ENCODE measurements around the gene OR6K3.
"Not testable (repeated sequence)": the region's sequence is repeated elsewhere in the genome, so short reads cannot be mapped to it uniquely, and the experiment has no call there.

The OR6K3 gene, protein sequence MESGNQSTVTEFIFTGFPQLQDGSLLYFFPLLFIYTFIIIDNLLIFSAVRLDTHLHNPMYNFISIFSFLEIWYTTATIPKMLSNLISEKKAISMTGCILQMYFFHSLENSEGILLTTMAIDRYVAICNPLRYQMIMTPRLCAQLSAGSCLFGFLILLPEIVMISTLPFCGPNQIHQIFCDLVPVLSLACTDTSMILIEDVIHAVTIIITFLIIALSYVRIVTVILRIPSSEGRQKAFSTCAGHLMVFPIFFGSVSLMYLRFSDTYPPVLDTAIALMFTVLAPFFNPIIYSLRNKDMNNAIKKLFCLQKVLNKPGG

GRCh38 chr1:158720620-158721019 is at the start of gene OR6K3:
Gene OR6K3 (minus strand): TSS chr1:158720720. CDS start chr1:158718115, 2,605 bp downstream.
- DNase-seq, result no peak

GRCh38 chr1:158754420-158754819 is 33.9 kb upstream of the OR6K3 start, which contains the start of gene OR6K6:
Gene OR6K6 (plus strand): TSS chr1:158754720. CDS start chr1:158754888, 168 bp downstream.
- no peak for DNase-seq

- DNase-seq, result no peak
These were observed 31.7 kb upstream of the OR6K3 start for GRCh38 chr1:158752155-158752712.

- no peak for DNase-seq
These were observed 15.3 kb upstream of the OR6K3 start for GRCh38 chr1:158735848-158736247.

DNA sequence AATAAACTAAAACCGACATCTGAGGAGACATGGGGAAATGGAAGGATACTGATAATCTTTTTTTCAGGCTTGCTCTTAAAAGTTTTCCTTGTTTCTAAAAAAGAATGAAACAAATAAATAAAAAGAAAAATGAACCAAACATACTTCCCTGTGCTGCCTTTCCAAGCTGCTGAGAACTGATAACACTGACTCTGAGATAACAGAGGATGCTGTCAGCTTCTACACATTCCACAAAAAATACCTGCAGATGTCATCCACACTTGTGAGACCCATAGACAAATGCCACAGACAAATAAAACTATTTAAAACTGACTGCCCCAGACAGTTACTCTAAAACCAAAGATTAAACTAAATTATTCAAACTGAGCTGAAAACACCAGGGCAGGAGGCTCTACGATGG is 12.0 kb upstream of the OR6K3 start:
- no peak for DNase-seq

GRCh38 chr1:158731707-158732106 is 11.2 kb upstream of the OR6K3 start:
- no peak for DNase-seq

DNA sequence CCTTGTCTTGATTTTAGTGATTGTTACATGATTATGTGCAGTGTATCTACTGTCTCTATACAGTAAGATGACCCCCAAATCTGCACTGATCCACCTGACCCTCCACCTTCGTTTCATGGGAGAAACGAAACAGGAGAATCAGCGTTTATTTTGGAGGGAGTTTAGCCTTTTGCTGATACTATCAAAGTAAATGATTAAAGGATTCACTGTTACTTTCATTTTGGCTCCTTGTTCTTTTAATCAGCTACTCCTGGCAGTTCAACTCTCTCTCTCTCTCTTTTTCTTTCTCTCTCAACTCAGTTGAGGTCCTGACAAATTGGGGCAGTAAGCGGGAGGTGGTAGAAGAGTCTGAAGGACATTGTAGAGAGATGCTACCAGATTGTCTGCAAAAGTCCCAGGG is 9.9 kb upstream of the OR6K3 start:
- DNase-seq, result no peak

GRCh38 chr1:158728510-158729225 is 8.1 kb upstream of the OR6K3 start:
- no peak for DNase-seq

DNA sequence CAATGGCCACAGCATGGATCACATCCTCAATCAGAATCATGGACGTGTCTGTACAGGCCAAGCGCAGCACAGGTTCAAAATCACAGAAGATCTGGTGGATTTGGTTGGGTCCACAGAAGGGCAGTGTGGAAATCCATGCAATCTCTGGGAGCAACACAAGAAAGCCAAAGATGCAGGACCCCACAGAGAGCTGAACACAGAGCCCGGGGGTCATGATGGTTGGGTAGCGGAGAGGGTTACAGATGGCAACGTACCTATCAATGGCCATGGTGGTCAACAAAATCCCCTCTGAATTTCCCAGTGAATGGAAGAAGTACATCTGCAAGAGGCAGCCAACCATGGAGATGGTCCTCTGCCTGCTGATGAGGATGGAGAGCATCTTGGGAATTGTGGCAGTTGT is 3.9 kb upstream of the OR6K3 start:
- no peak for DNase-seq

DNA sequence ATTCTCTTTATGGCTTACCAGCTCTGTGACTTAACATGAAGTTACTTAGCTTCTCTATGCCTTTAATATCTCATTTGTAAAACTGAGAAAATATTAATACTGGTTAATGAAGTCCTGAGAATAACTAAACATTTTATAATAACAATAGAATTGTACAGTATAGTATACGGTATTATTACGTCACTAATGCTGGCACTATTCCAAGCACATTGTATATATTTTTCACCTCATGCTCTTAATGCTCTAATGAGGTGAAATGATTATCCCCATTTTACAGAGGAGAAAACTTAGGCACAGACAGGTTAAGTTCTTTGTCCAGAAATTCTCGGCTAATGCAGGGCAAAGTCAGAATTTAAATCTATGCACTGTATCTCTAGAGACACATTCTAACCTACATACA is 856 bp downstream of the OR6K3 start:
- no peak for DNase-seq

GRCh38 chr1:158717344-158717743 is 3.2 kb downstream of the OR6K3 start:
- DNase-seq, result no peak

GRCh38 chr1:158716335-158716734 is 4.2 kb downstream of the OR6K3 start:
- no peak for DNase-seq

DNA sequence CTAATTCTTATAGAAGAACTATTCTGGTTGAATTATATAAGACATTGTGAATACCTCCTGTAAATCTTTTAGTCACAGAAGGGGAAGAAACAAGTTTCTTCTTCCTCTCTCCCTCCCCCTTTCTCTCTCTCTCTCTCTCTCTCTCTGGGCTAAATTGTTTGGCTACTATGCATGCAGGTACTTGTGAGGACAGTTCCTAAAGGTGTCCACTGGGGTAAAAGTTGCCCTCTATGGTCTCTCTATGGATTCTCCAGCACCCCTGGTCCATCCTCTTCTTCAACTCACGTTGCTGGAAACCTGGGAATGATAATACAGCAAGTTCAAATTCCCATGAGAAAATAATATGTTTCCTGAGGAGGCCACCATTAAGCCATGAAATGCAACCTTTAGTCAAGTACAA is 5.8 kb downstream of the OR6K3 start:
- no peak for DNase-seq

- no peak for DNase-seq
These were observed 9.4 kb downstream of the OR6K3 start for GRCh38 chr1:158711098-158711497.

DNA sequence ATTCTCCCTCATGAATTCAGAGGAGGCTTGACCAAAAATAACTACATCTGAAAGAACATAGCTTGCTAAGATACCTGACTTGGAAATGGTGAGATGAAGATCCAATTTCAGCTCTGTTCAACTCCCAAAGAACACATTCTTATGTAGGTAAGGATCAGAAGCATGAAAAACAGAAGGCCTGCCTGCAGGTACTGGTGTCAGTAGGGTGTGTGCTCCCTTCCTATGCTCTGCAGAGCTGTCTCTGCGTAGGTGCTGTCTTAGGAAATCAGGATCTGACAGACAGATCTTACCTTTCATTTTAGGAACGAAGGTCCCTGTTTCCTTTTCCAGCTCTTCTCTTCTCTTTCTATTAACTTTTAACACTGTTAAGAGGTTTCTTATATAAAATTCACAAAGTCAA is 14.4 kb downstream of the OR6K3 start:
- DNase-seq, result no peak

GRCh38 chr1:158700552-158700951 is 20.0 kb downstream of the OR6K3 start, which contains the start of gene OR6K2:
Gene OR6K2 (minus strand): TSS chr1:158700652. CDS start chr1:158700652, 0 bp downstream.
- DNase-seq, result no peak

- DNase-seq, result no peak
These were observed 25.9 kb downstream of the OR6K3 start for GRCh38 chr1:158694596-158694995.

DNA sequence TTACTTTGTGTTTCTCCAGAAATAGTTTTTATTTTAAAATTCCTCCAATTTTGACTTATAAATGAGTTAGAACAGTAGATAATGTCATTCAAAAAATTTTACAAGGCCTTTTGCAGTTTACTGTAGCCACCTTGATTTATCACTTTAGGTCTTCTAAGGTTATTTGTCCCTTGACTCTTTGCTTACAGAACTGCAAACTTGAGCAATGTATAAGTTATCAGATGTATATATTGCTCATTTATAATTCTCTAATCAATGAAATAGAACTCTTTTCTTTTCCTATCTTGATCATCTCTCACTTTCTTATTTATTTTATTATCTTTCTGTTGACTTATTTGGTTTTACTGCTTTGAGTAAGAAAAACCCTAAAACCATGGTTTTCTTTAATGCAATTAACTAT is 28.2 kb downstream of the OR6K3 start:
- DNase-seq, result no peak

DNA sequence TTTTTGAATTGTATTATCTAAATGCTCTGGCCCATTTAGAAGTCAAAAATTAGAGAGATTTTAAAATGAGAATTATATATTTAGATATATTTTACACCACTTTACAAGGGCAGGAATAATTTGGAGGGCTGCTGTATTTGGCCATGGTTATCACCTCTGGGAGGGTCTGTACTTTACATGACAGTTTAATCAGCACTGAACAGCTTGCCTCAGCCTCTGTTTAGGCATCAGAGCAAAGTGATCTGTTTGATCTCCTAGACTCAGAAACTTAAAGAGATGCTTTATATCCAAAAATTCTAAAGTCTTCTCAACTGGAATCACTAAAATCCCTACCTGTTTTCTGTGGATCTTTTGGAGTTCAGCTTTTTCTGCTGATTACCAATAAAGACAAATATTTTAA is 28.6 kb downstream of the OR6K3 start:
- DNase-seq, result no peak

GRCh38 chr1:158691149-158691548 is 29.4 kb downstream of the OR6K3 start:
- not testable (repeated sequence) for DNase-seq

- DNase-seq, result no peak
These were observed 30.6 kb downstream of the OR6K3 start for GRCh38 chr1:158689875-158690274.

DNA sequence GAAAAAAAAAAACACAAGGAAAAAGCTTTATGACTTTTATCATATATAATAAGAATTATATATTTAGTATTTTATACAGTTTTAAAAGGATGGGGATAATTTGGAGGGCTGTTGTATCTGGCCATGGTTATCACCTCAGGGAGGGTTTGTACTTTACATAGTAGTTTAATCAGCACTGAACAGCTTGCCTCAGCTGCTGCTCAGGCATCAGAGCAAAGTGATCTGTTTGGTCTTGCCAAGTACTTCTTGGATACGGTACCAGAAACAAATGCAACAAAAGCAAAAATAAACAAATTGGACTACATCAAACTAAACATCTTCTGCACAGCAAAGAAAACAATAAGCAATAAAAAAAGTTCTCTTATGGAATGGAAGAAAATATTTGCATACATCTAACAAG is 31.4 kb downstream of the OR6K3 start:
- no peak for DNase-seq

DNA sequence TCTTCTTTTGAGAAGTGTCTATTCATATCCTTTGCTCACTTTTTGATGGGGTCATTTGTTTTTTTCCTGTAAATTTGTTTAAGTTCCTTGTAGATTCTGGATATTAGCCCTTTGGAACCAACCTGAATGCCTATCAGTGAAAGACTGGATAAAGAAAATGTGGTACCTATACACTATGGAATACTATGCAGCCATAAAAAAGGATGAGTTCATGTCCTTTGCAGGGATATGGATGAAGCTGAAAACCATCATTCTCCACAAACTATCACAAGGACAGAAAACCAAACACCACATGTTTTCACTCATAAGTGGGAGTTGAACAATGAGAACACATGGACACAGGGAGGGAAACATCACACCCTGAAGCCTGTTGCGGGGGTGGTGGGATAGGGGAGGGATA is 32.2 kb downstream of the OR6K3 start:
- DNase-seq, result not testable (repeated sequence)

DNA sequence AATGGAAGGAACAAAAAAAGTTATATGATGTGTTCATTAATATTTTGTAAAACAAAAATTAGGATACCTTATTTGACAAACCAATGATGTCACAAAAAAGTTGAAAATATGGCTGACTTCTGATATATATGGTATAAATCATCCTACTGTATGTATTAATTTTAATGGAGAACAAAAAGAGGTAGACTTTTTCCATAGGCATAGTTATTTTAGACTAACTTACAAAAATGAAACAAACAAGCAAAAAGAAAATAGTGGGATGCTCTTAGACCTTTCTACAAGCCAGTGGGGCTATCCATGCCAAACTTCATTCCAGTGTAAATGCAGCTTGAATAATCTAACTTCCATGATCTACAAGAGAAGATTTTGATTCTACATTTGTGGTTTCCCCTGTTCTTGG is 33.5 kb downstream of the OR6K3 start:
- no peak for DNase-seq
